ENCODE results near the gene APOL5.

The APOL5 gene

GRCh38 chr22:35769974-35770373 is 52.3 kb downstream of the APOL5 start:
- Mint-ChIP-seq H3K36me3 (ENCODE audit: low read depth) (no peaks in the 10 kb centered on the region), H3K9me3 (no peaks in the 10 kb centered on the region), H3K4me1 (ENCODE audit: low read depth) (peaks cover 6% of the 10 kb centered on the region), H3K27ac (no peak overlapping the region), H3K4me3 (no peak overlapping the region), H3K27me3 (peaks cover 5% of the 10 kb centered on the region)
- intact Hi-C loops (cut with micrococcal nuclease): no loop called here

- Mint-ChIP-seq H3K4me3 (no peak overlapping the region), H3K27ac (no peak overlapping the region), H3K4me1 (ENCODE audit: low read depth) (no peaks in the 10 kb centered on the region), H3K9me3 (no peaks in the 10 kb centered on the region), H3K36me3 (ENCODE audit: low read depth) (no peaks in the 10 kb centered on the region), H3K27me3 (no peaks in the 10 kb centered on the region)
- intact Hi-C loops (cut with micrococcal nuclease): no loop called here
Observed at GRCh38 chr22:35775339-35775738, 57.7 kb downstream of the APOL5 start.

GRCh38 chr22:35777335-35777975 is 59.8 kb downstream of the APOL5 start:
- Mint-ChIP-seq H3K9me3 (no peaks in the 10 kb centered on the region), H3K27me3 (no peaks in the 10 kb centered on the region), H3K27ac (no peak overlapping the region), H3K4me3 (no peak overlapping the region), H3K4me1 (ENCODE audit: low read depth) (no peaks in the 10 kb centered on the region), H3K36me3 (ENCODE audit: low read depth) (no peaks in the 10 kb centered on the region)
- intact Hi-C loops (cut with micrococcal nuclease): no loop called here

All from dendritic cell treated with granulocyte-macrophage colony-stimulating factor and Interleukin-4, amounts not matched to agents 40 ng/mL and 50 ng/mL, for 4 days (primary cell).